ENCODE measurements around the gene DLD.
"Not testable (repeated sequence)": the region's sequence is repeated elsewhere in the genome, so short reads cannot be mapped to it uniquely, and the experiment has no call there.

The DLD gene

GRCh38 chr7:107946451-107946850 lies 55.5 kb downstream of the DLD start:
- no peak for DNase-seq

DNA sequence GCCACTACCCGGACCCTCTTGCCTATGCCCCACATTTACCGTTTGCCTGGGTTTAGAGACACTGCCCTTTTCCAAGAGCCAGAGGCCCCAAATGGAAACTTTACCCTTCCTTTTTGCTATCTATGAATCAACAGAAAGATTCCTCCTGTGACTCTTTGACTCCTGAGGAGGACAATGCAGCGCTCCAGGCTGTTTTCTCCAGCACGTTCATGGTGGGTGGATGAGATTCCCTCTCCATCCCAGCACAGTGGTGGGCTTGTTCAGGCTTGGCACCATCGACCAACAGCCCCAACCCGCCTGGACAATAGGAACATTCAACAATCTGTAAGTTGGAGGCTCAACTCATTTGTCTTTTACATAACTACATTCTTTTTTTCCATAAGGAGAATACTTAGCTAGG lies 55.9 kb downstream of the DLD start:
- no peak for DNase-seq

GRCh38 chr7:107948645-107949442 lies 57.9 kb downstream of the DLD start:
- no peak for DNase-seq

- DNase-seq: no peak
Measured at GRCh38 chr7:107949443-107949935, 58.5 kb downstream of the DLD start.

DNA sequence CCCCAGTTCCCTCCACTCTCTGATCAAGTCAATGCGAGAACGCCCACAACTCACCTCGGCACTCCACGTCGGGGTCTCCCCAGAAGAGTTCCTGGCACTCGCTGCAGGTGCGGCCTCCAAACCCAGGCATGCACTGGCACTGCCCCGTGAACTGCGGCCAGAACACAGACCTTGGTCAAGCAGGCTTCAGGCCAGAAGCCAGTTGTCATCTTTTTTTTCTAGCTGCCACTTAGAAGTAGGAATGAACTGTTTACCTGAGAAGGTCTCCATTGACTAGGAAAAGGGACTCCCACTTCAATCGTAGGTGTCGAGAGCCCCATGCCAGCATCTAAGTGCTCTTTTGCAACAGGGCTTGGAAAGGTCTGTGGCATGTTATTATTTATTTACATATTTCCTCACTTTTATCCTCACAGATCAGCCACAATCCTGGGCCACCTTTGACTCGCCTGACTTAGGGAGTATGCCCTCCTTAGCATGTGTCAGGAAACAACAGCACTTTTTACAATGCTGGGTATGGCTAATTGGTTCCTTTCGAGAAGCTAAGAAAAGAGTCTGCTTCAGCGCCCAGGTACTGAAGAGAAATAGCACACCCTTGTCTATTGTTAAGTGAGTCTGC lies 60.3 kb downstream of the DLD start:
- no peak for DNase-seq

- no peak for DNase-seq
Measured at GRCh38 chr7:107951896-107952295, 60.9 kb downstream of the DLD start.

DNA sequence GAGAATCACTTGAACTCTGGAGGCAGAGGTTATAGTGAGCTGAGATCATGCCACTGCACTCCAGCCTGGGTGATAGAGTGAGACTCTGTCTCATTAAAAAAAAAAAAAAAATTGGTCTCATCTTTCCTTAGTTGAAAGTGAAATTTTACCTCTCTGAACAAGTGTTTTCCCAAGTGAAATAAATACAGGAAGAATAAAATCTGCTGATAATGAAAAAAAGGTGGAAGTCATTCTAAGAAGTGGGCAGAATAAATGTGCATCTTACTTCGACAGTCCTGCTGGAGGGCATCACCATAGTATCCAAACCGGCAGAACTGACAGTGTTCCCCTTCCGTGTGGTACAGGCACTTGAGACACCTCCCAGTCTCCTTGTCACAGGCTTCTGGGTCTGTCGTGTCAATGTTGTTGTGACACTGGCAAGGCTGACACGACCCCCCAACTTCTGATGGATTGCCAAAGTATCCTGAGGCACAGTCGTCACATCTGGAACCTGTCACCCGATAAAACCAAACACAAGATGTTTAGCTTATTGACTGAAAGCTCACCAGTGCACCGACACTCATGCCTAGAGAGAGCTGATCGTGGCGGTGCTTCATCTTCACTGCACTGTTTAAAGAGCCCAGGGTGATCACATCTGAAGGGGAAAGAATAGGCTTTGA lies 62.4 kb downstream of the DLD start:
- no peak for DNase-seq

GRCh38 chr7:107953924-107954303 lies 62.9 kb downstream of the DLD start:
- no peak for DNase-seq

- no peak for DNase-seq
Measured at GRCh38 chr7:107955394-107955793, 64.4 kb downstream of the DLD start.

GRCh38 chr7:107956950-107957349 lies 66.0 kb downstream of the DLD start:
- DNase-seq: not testable (repeated sequence)

GRCh38 chr7:107957436-107957835 lies 66.5 kb downstream of the DLD start:
- DNase-seq: no peak

GRCh38 chr7:107958764-107959526 lies 68.0 kb downstream of the DLD start:
- no peak for DNase-seq

DNA sequence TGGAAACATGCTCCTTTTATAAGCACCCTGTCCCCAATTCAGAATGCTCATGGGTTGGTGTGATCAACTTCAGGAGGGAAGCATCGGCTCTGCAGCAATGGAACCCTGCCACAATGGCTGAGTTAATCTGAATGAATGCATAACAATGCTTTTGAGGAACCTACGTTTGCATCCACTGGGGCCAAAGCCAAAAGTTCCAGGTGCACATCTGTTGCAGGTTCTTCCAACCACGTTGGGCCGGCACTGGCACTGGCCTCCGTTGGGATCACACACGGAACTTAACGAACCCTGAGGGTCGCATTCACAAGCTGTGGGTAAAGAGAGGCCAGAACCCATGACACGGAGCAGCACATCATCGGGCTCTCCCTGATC lies 68.5 kb downstream of the DLD start:
- DNase-seq: no peak

GRCh38 chr7:107960272-107960671 lies 69.3 kb downstream of the DLD start:
- DNase-seq: no peak

GRCh38 chr7:107961405-107961804 lies 70.4 kb downstream of the DLD start:
- DNase-seq: no peak

DNA sequence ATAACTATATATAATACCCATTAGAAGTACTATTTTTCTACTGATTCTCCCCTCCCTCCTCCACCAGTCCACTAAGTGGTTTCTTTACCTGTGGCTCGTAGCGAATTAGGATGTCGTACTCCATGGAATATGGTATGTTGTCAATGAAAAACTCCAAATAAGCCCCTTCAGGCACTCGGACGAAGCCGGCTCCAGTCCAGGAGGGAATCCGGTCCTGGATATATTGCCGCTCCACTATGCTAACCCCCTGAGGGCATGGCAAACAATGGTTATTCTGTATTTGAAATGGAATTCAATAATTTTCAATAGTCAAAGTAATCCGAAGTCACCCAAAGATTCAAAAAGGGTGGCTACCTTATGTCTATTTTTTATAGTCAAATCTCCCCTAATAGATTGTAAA lies 71.8 kb downstream of the DLD start:
- no peak for DNase-seq

DNA sequence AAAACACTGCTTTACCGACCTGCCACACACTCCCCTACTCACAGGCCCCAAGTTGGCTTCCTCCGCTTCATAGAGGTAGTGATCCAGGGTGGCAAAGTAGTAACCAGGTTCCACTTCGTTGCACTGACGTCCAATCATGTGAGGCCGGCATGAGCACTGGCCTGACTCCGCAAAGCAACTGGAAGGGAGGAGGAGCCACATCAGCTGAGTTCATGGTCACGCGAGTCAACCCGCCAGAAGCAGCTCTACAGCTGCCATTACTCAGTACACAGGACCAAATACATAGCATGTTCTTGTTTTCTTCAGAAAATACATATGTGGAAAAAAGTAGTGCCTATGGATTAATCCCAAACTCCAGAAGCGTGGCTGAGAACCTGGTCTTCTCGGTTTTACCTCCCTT lies 73.5 kb downstream of the DLD start:
- no peak for DNase-seq

DNA sequence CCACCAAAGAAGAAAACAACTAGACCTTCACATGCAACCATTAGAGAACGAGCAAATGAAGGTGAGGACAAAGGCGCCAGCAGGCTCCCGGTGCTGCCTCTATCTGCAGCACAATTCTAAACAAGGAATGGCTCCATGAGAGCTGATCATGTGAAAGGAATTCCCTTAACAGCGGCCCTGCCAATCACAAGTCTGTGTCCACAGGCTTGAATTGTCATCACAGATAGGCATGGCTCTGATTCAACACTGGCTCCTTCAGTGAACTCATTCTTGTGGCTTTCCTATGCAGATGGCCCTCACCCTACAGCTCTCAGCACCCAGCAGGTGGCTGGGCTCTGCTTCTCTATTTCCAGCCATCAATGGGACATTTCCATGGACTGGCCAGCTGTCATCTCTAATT lies 75.7 kb downstream of the DLD start:
- DNase-seq: no peak

- DNase-seq: no peak
Measured at GRCh38 chr7:107967420-107967819, 76.4 kb downstream of the DLD start.

GRCh38 chr7:107968449-107968848 lies 77.5 kb downstream of the DLD start:
- DNase-seq: no peak

DNA sequence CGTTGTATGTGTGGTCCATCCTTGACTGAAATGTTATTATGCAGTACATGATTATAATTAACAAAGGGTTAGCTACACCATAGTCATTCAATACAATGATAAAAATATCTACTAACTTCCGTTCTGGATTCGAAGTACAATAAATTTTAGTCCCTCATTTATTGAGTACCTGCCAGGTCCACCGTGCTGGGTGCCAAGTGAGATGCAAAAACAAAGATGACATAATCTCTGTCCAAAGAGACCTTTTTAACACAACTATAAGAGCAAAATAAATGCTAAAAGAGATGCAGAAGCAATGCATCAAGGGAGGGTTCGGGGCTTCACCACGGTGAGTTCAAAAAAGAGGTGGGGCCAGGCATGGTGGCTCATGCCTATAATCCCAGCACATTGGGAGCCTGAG lies 78.9 kb downstream of the DLD start:
- no peak for DNase-seq
